ENCODE results near the gene MRPS18A. TPM values are rescaled to one million over a fixed set of nuclear protein-coding genes. Genes with fewer than 3 reads are reported as not detected.

Gene MRPS18A
- total and polyA plus RNA-seq, 9 of the 15 experiments (the other 6 are each of a cell fraction or from before 2014, with no cell fraction given) = 87.5 to 243 (median 125) TPM

DNA sequence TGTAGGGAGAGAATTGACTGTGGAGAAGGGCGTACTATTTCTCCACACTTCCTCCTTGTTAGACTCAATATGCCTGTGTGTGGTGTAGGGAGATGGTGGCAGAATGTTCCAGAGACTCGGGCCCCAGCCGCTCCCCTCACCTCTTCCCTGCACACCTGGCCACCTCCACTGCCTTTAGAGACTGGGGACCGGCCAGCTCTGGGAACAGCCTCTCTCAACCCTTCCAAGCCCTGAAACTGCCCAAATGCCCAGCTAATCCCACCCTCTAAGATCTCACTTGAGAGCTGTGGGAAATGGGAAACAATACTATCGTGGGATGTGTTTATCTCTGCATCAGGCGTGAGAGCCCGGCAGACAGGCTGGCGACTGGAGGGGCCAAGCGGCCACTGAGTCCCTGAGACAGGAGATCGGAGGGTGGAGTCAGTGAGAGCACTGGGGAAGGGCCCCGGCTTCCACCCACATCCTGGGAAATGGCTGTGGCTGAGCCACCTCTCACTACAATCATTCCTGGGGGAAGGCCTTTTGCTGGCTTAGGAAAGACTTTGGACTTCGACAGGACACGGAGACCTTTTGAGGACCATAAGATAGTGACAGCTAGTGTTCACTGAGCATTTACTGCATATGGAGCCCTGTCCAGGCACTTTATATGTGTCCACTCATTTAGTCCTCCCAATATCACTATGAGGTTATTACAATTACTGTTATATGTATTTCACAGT is 31.0 kb upstream of the MRPS18A start (continued):
- TF ChIP-seq HDAC8 (tag; IDR thresholded peaks at IDR 0.05) = no peak
- TF ChIP-seq SOX6 (IDR thresholded peaks at IDR 0.05) = peak; percentile 15; the same call in 1 of the 2 replicates
- no peak for TF ChIP-seq ZBTB9 (CRISPR knock-in tag; IDR thresholded peaks at IDR 0.05)
- TF ChIP-seq, protein P1, sequence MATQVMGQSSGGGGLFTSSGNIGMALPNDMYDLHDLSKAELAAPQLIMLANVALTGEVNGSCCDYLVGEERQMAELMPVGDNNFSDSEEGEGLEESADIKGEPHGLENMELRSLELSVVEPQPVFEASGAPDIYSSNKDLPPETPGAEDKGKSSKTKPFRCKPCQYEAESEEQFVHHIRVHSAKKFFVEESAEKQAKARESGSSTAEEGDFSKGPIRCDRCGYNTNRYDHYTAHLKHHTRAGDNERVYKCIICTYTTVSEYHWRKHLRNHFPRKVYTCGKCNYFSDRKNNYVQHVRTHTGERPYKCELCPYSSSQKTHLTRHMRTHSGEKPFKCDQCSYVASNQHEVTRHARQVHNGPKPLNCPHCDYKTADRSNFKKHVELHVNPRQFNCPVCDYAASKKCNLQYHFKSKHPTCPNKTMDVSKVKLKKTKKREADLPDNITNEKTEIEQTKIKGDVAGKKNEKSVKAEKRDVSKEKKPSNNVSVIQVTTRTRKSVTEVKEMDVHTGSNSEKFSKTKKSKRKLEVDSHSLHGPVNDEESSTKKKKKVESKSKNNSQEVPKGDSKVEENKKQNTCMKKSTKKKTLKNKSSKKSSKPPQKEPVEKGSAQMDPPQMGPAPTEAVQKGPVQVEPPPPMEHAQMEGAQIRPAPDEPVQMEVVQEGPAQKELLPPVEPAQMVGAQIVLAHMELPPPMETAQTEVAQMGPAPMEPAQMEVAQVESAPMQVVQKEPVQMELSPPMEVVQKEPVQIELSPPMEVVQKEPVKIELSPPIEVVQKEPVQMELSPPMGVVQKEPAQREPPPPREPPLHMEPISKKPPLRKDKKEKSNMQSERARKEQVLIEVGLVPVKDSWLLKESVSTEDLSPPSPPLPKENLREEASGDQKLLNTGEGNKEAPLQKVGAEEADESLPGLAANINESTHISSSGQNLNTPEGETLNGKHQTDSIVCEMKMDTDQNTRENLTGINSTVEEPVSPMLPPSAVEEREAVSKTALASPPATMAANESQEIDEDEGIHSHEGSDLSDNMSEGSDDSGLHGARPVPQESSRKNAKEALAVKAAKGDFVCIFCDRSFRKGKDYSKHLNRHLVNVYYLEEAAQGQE (IDR thresholded peaks at IDR 0.05; ENCODE audit: borderline replicate concordance) = no peak
- TF ChIP-seq, protein P1 (CRISPR knock-in tag; IDR thresholded peaks at IDR 0.05; ENCODE audit: low read depth) = no peak
- TF ChIP-seq PRMT5 (CRISPR knock-in tag; IDR thresholded peaks at IDR 0.05) = no peak
- TF ChIP-seq, protein P2, sequence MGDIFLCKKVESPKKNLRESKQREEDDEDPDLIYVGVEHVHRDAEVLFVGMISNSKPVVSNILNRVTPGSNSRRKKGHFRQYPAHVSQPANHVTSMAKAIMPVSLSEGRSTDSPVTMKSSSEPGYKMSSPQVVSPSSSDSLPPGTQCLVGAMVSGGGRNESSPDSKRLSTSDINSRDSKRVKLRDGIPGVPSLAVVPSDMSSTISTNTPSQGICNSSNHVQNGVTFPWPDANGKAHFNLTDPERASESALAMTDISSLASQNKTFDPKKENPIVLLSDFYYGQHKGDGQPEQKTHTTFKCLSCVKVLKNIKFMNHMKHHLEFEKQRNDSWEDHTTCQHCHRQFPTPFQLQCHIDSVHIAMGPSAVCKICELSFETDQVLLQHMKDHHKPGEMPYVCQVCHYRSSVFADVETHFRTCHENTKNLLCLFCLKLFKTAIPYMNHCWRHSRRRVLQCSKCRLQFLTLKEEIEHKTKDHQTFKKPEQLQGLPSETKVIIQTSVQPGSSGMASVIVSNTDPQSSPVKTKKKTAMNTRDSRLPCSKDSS (IDR thresholded peaks at IDR 0.05; ENCODE audit: low read depth, partially characterized antibody) = no peak
- 0 out of 2 replicates have a peak, but pooled peaks have one; percentile 55 for TF ChIP-seq ZNF511 (CRISPR knock-in tag; IDR thresholded peaks at IDR 0.05)
- TF ChIP-seq NRF1 (conservative IDR thresholded peaks at IDR 0.05 in 1 of 2, IDR thresholded peaks at IDR 0.05 in 1 of 2) = no peak
- TF ChIP-seq PKNOX1 (IDR thresholded peaks at IDR 0.05) = no peak
- TF ChIP-seq NEUROD1 (IDR thresholded peaks at IDR 0.05; ENCODE audit: borderline replicate concordance, low read depth, low read length, partially characterized antibody) = no peak
- no peak for TF ChIP-seq EWSR1 (IDR thresholded peaks at IDR 0.05; ENCODE audit: borderline replicate concordance, low read depth, partially characterized antibody)
- no peak for TF ChIP-seq ETV5 (CRISPR knock-in tag; IDR thresholded peaks at IDR 0.05; ENCODE audit: low read depth)
